ENCODE results near the gene LRRC8C.

Gene LRRC8C

DNA sequence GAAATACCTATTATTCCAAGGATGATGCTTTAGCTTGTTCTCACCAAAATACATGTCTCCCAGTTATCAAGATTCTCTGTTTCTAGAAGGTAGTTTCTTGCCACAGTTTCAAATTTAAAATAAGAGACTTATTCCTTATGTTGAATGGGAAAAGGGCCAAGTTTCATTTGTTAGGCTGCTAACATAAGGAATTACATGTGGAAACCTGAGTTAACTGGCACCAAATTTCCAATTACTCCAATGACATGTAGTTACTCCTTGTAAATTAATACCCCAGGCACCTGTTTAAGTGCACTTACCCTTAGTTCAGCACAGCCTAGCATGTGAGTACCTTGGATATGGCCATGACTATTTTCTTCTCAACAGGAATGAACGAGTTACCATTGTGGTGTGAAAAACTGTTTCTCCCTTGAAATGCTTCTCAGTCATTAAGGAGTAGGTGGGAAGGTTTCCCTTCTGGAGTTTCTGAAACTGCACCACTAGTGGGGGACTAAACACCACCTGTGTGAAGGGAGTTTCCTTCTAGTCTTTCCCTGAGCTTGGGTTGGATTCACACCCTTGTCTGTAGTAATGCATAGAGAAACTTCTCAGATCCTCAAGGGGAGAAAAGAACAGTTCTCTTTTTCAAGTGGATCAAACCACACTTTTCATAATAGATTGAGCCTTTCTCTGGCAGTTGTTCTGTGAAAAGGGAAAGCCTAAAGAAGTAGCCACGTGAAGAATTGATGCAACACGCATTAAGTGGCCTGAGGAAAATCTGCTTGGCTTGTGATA is 32.3 kb upstream of the LRRC8C start:
- TF ChIP-seq, protein P1, sequence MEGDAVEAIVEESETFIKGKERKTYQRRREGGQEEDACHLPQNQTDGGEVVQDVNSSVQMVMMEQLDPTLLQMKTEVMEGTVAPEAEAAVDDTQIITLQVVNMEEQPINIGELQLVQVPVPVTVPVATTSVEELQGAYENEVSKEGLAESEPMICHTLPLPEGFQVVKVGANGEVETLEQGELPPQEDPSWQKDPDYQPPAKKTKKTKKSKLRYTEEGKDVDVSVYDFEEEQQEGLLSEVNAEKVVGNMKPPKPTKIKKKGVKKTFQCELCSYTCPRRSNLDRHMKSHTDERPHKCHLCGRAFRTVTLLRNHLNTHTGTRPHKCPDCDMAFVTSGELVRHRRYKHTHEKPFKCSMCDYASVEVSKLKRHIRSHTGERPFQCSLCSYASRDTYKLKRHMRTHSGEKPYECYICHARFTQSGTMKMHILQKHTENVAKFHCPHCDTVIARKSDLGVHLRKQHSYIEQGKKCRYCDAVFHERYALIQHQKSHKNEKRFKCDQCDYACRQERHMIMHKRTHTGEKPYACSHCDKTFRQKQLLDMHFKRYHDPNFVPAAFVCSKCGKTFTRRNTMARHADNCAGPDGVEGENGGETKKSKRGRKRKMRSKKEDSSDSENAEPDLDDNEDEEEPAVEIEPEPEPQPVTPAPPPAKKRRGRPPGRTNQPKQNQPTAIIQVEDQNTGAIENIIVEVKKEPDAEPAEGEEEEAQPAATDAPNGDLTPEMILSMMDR (IDR thresholded peaks at IDR 0.05; ENCODE audit: control insufficient read depth, insufficient read depth, low read depth, low read length, missing control alignments): no peak
- DNase-seq (ENCODE audit: low read depth): no peak
- H3K4me3 ChIP-seq (ENCODE audit: control insufficient read depth, low read depth, low read length): no peak overlapping the region

- TF ChIP-seq, protein P1 (IDR thresholded peaks at IDR 0.05; ENCODE audit: control insufficient read depth, insufficient read depth, low read depth, low read length, missing control alignments): no peak
Measured at GRCh38 chr1:89602871-89603404, 30.0 kb upstream of the LRRC8C start.

DNA sequence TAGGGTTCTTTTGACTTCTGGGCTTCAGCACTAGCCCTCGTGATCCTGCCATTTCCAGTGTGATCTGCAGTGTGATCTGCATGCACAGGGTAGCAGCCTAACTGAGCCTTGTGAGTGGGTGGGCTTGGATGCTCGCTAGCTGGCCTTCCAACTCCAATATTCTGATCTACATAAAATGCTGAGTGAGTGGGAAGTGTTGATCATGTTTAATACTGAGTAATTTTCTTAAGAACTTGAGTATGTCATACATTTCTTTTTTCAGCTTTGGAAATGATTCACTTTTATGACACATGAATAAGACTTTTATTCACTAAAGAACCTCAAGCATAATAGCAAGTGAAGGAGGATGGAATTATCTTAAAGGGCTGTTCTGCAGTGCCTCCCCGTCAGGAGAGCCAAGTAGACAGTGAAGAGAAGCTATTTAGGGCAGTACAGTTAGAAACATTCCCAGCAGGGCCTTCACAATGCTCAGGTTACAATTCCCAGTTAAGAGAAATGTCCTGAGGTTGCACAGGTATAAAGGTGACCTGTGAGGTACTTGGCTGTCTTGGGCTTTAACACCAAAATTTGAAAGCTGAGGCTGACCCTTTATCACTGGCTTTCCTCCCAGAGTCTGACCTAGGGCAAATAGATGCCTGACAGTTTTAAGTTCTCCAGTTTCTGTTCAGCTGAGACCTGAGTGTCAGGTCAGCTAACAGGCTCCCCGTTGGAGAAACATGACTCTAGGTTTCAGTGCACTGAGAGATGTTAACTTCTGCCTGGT is 29.1 kb upstream of the LRRC8C start:
- TF ChIP-seq, protein P1 (IDR thresholded peaks at IDR 0.05; ENCODE audit: control insufficient read depth, insufficient read depth, low read depth, low read length, missing control alignments): no peak
- no peak overlapping the region for H3K4me3 ChIP-seq (ENCODE audit: control insufficient read depth, low read depth, low read length)
- DNase-seq (ENCODE audit: low read depth): peak; percentile 14

More at GRCh38 chr1:89602871-89603404, 30.0 kb upstream of the LRRC8C start:
- no peak overlapping the region for H3K4me3 ChIP-seq (ENCODE audit: control insufficient read depth, low read depth, low read length)
- DNase-seq (ENCODE audit: low read depth): no peak

DNA sequence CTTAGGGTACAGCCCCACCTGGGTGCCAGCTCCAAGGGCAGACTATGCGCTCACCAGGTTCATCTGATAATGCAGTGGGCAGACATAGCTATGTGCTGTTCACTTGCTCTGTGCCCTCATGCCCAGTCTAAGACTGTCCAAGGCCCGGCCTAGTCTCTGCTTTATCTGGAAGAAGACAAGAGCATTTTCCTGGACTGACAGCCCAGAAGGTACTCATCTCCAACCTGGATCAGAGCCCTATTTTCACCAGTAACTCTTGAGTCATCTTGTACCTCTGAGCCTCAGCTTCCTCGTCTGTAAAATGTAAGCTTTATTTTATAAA is 28.5 kb upstream of the LRRC8C start:
- no peak for DNase-seq (ENCODE audit: low read depth)
- TF ChIP-seq, protein P1 (IDR thresholded peaks at IDR 0.05; ENCODE audit: control insufficient read depth, insufficient read depth, low read depth, low read length, missing control alignments): no peak
- no peak overlapping the region for H3K4me3 ChIP-seq (ENCODE audit: control insufficient read depth, low read depth, low read length)

GRCh38 chr1:89605692-89606091 is 27.2 kb upstream of the LRRC8C start:
- H3K4me3 ChIP-seq (ENCODE audit: control insufficient read depth, low read depth, low read length): no peak overlapping the region
- TF ChIP-seq, protein P1 (IDR thresholded peaks at IDR 0.05; ENCODE audit: control insufficient read depth, insufficient read depth, low read depth, low read length, missing control alignments): no peak
- no peak for DNase-seq (ENCODE audit: low read depth)

- no peak for DNase-seq (ENCODE audit: low read depth)
- H3K4me3 ChIP-seq (ENCODE audit: control insufficient read depth, low read depth, low read length): no peak overlapping the region
- TF ChIP-seq, protein P1 (IDR thresholded peaks at IDR 0.05; ENCODE audit: control insufficient read depth, insufficient read depth, low read depth, low read length, missing control alignments): no peak
Measured at GRCh38 chr1:89606227-89606980, 26.5 kb upstream of the LRRC8C start.
